HL-60 (cell line): ENCODE results near the gene FAM149B1.

Experiments used
- DNase-seq, 2 experiments: peaks; one replicate each; pipeline ENCODE4 v3.0.0-alpha.2; 2010 to 2020; ENCODE audit warnings: low read depth in 1 of 2, low spot score in 1 of 2
- H3K27ac ChIP-seq: fragments of 250-450 bp; sonication (Bioruptor Pico); replicated peaks from 2 replicates; pipeline ENCODE4 v1.5.1; 2020; ENCODE audit warnings: mild to moderate bottlenecking, moderate library complexity
- H3K27me3 ChIP-seq: fragments of 250-450 bp; sonication (Bioruptor Pico); 2 replicates; pipeline ENCODE4 v1.5.1; 2021; ENCODE audit warnings: mild to moderate bottlenecking, moderate library complexity; ENCODE audit not compliant: insufficient read depth, poor library complexity, severe bottlenecking
- H3K4me3 ChIP-seq: replicated peaks from 2 replicates; pipeline ENCODE4 v1.5.1; 2011; ENCODE audit warnings: mild to moderate bottlenecking, control low read depth, low read length; ENCODE audit not compliant: insufficient read depth
- GABPA ChIP-seq: IDR thresholded peaks from 2 replicates; pipeline ENCODE4 v1.6.1; 2012; ENCODE audit warnings: low read depth
- POLR2AphosphoS5 ChIP-seq: IDR thresholded peaks from 2 replicates; pipeline ENCODE4 v1.6.1; 2012; ENCODE audit warnings: low read depth
- REST ChIP-seq: IDR thresholded peaks from 2 replicates; pipeline ENCODE4 v1.6.1; 2012; ENCODE audit warnings: low read depth; ENCODE audit not compliant: insufficient replicate concordance
- SPI1 ChIP-seq: IDR thresholded peaks from 2 replicates; pipeline ENCODE4 v1.6.1; 2012; ENCODE audit warnings: low read depth, mild to moderate bottlenecking, borderline replicate concordance
- TF ChIP-seq, protein P1 (sequence below): IDR thresholded peaks from one replicate; pipeline ENCODE4 v1.5.1; 2011; ENCODE audit warnings: low read length, control low read depth, inconsistent platforms; ENCODE audit not compliant: insufficient read depth

Gene FAM149B1

GRCh38 chr10:73234695-73235094 is 66.8 kb downstream of the FAM149B1 start:
- no peak for DNase-seq

DNA sequence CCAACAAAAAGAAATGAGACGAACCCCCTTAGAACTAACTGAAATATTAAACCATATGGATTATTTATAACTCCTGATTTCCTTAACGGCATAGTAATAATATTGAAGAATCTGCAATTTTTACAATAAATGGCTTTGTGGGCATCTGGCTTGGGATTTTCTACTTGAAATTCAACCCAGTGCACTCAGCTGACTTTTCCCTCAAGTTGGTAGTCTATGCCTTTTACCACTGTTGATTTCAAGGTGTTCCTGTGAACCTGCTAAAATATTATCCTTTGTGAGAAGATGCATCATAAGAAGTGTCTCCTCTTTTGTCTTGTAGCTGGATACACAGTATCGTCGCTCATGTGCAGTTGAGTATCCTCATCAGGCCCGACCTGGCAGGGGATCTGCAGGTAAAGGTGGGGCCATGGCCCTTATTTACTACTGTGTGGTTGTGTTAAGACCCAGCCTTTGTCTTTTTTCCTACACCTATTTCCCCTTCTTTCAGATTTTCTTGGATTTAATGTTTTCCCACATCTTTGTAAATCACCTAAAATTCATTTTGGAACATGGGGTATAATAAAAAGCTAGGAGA is 71.2 kb downstream of the FAM149B1 start:
- no peak for DNase-seq
- no peak for TF ChIP-seq SPI1
- TF ChIP-seq, protein P1, sequence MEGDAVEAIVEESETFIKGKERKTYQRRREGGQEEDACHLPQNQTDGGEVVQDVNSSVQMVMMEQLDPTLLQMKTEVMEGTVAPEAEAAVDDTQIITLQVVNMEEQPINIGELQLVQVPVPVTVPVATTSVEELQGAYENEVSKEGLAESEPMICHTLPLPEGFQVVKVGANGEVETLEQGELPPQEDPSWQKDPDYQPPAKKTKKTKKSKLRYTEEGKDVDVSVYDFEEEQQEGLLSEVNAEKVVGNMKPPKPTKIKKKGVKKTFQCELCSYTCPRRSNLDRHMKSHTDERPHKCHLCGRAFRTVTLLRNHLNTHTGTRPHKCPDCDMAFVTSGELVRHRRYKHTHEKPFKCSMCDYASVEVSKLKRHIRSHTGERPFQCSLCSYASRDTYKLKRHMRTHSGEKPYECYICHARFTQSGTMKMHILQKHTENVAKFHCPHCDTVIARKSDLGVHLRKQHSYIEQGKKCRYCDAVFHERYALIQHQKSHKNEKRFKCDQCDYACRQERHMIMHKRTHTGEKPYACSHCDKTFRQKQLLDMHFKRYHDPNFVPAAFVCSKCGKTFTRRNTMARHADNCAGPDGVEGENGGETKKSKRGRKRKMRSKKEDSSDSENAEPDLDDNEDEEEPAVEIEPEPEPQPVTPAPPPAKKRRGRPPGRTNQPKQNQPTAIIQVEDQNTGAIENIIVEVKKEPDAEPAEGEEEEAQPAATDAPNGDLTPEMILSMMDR, result no peak
- TF ChIP-seq POLR2AphosphoS5, result no peak
- no peak for TF ChIP-seq REST
- no peak for TF ChIP-seq GABPA
- Histone ChIP-seq H3K4me3 (no peak overlapping the region), H3K27me3 (no peaks in the 10 kb centered on the region), H3K27ac (no peak overlapping the region)

More at GRCh38 chr10:73234695-73235094, 66.8 kb downstream of the FAM149B1 start:
- Histone ChIP-seq H3K4me3 (no peak overlapping the region), H3K27me3 (no peaks in the 10 kb centered on the region), H3K27ac (no peak overlapping the region)
- TF ChIP-seq, protein P1, result no peak
- TF ChIP-seq POLR2AphosphoS5 (no peak), GABPA (no peak), REST (no peak), SPI1 (no peak)

DNA sequence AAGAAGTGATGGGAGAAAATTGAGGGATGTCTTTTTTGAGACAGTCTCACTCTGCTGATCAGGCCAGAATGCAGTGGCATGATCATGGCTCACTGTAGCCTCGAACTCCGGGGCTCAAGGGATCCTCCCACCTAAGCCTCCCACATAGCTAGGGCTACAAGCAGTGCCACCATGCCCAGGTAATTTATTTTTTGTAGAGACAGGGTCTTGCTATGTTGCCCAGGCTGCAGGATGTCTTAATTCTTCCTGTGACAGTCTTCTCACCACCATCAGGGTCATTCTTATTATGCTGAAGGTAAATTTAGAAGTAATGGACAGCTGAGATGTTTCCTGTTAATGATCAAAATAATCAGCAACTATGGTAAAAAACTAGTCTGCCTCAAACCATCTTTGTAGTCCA is 72.0 kb downstream of the FAM149B1 start:
- Histone ChIP-seq H3K27ac (no peak overlapping the region), H3K4me3 (no peak overlapping the region), H3K27me3 (no peaks in the 10 kb centered on the region)
- DNase-seq, result no peak
- no peak for TF ChIP-seq SPI1
- TF ChIP-seq, protein P1, result no peak

GRCh38 chr10:73244866-73245477 is 77.1 kb downstream of the FAM149B1 start:
- Histone ChIP-seq H3K27ac (peak overlapping the region; percentile 27), H3K27me3 (no peaks in the 10 kb centered on the region), H3K4me3 (peak overlapping the region; percentile 81)
- TF ChIP-seq SPI1 (no peak), REST (no peak), POLR2AphosphoS5 (no peak), GABPA (no peak)
- TF ChIP-seq, protein P1, result no peak
- no peak for DNase-seq
